ENCODE data around the gene KCNK2.
"Not testable (repeated sequence)": the region's sequence is repeated elsewhere in the genome, so short reads cannot be mapped to it uniquely, and the experiment has no call there.

KCNK2 gene

DNA sequence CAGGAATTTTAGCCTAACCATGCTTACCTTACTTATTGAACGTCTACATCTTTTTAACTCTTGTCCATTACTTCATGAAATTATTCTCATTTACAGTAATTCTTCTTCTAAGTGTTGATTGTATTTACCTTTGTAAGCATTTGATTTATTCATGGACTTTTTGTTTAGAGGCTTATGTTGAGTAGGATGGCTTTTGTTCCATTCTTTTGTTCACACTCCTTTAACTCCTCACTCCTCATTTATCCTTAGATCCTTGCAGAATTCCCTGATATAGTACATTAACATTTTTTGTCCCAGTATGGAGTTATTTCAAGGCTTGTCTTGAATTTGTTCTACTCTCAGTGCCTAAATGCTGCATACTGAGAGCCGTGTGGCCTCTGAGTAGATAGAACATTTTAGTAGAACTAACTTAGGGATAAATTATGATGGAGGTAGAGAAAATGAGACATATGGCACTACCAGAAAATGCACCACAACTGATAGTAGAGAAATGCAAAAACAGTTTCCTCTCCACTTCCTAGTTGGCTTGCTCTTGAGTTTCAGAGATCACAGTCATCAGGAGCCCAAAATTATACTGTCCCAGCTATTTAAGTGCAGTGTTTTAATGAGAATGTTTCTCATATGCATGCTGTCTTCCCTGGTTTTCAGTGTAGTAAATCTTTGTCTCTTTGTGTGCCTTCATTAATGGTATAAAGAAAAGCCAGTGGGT lies 69.5 kb downstream of the KCNK2 start:
- DNase-seq (ENCODE audit: low read depth in 2 of 2), result no peak

DNA sequence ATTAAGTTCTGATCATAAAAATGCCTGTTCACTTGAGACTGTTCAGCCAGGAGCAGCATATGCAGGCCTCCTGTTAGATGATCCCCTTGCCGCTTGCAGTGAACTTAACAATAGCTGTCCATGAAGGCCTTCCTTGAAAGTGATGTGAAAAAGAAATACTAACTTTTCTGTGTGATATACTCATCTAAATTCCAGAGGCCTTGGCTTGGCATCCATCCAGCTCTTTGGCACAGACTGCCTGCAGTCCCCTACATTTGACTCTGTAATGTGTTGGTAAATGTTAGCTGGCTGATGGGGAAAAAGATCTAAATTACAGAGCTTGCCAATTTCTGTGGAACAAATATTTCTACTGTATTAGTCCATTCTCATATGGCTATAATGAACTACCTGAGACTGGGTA lies 73.7 kb downstream of the KCNK2 start:
- DNase-seq (ENCODE audit: low read depth in 2 of 2), result no peak

DNA sequence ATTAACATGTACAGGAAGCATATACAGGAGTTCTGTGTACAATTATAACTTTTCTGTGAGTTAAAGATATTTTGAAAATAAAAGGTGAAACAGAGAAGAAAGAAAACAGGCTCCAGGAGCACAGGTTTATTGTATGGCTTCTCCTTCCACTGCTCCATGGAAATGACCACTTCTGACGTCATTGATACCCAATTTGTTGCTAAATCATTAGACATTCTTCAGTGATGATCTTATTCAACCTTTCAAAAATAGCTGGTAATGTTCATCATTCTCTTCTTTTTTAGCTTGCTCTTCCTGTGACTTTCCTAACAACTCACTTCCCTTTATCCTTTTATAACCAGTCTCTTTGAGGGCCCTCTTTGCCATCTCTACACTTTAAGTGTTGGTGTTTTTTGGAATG lies 77.8 kb downstream of the KCNK2 start:
- DNase-seq (ENCODE audit: low read depth in 2 of 2), result no peak

DNA sequence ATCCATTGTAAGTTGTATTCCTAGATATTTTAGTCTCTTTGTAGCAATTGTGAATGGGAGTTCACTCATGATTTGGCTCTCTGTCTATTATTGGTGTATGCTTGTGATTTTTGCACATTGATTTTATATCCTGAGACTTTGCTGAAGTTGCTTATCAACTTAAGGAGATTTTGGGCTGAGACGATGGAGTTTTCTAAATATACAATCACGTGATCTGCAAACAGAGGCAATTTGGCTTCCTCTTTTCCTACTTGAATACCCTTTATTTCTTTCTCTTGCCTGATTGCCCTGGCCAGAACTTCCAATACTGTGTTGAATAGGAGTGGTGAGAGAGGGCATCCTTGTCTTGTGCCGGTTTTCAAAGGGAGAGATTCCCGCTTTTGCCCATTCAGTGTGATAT lies 80.6 kb downstream of the KCNK2 start:
- DNase-seq (ENCODE audit: low read depth in 2 of 2), result not testable (repeated sequence)

DNA sequence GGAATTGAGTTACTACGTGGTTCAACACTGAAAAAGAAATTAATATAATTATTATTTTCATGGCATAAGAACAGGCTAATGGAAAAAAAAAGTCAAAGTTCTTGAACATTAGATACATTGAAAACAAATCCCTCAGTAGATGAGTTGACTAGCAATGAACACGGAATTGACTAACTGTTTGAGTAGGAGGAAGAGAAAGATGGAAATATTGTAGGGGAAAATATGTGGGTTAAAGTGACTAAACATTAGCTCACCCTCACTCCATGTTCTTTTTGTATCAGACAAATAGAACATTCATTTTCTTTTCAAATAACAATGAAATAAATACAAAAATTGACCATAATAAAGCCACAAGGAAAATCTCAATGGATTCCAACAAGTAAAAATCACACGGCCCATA lies 84.3 kb downstream of the KCNK2 start:
- DNase-seq (ENCODE audit: low read depth in 2 of 2), result no peak

DNA sequence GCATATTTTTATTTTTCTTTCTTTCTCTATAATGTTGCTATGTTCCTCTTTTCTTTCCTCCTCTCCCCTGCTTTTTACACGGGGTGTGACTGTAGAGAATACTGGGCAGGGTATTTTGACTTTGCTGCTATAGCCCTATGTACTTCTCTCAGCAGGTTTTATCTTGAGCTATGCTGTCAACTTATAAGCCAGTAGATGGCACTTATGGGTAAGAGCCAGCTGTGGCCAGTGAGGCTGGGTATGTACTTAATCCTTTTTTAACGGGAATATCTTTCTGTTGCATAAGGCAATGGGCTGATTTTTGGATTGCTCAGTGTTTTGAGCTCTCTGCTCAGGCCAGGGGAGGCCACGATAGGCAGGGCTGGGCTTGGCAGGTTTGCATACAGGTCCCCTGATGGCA lies 99.0 kb downstream of the KCNK2 start:
- no peak for DNase-seq (ENCODE audit: low read depth in 2 of 2)

DNA sequence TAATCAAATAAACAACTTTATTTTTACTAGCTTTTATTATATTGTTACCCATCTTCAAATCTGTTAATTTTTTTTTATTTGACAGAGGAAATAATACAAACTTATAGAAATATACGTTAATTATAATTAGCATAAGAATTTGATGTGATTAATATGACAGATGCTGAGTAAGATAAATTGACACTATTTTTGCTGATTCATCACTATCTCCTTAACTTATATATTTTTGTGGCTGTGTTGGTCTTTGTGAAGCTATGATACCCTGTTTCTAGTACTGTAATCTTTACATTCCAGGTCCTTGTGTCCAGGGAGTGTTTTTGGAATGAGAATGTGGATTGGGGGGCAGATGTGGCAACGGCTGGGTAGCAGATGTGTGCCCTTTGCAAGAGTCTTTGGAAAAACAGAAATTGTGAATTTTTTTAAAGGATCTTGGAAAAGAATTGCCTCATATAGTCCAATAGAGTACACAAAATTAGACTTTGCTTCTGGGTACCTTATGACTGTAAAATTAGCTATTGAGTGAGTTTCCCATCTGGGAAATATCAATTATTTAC lies 102.6 kb downstream of the KCNK2 start:
- DNase-seq (ENCODE audit: low read depth in 2 of 2), result no peak

DNA sequence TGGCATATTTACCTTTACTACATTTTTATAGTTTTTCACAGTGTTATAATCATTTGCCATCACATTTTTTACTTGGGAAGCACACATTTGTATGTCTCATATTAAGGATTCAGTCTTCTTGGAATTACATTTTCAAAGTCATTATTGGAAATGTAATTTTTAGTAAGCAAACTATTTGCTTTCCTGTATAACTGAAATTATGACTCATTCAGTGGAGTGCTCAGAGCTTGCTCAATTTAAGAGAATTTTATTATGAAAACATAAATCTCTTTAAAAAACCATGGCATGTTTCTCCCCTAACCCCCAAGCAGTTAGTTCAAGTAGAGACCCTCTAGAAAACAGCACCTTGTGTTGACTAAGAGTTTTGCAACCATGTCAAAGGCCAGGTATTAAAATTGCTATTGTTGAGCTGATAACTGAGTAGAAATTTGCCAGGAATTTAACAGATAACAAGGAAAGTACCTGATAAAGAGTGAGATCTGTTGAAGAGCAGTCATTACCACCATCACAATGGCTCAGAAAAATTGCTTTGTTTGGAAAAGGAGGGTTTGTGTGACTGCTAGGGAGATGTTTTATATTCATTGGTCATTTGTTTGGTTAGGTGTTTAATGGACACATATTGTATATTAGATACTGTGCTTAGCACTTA lies 105.9 kb downstream of the KCNK2 start:
- no peak for DNase-seq (ENCODE audit: low read depth in 2 of 2)

DNA sequence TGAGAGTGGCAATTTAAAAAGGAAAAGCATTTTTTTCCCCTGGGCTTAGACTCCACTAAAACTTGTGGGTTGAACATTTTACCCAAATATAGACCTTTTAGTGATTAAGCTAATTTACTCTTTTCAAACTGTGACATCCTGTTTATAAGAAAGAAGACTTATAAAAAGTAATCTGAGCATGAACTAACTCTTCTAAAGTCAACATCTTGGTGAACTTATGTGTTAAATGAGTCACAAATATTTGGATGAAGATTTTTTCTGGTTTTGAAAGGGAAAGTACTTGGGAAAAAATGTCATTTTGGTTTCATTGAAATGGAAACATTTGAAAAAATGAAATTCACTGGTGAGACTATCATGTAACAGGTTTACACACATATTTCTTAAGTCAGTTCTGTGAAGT lies 109.8 kb downstream of the KCNK2 start:
- no peak for DNase-seq (ENCODE audit: low read depth in 2 of 2)

DNA sequence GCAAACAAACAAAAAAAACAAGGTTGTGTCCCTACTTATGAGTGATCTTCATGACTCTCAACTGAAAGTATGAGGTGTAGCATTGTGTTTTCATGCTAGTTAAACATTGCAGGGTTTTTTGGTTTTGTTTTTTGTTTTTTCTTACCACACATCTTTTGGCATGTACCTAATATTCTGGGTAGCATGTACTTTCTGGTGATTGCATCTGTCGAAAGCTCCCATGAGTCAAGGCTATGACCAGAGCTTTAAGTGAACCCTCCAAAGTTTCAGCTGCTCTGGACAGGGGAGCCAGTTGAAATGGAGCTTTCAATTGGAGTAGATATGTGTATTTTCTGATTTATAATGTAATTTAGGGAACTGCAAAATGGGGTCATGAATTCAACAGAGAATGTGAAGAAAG lies 115.5 kb downstream of the KCNK2 start:
- no peak for DNase-seq (ENCODE audit: low read depth in 2 of 2)

DNA sequence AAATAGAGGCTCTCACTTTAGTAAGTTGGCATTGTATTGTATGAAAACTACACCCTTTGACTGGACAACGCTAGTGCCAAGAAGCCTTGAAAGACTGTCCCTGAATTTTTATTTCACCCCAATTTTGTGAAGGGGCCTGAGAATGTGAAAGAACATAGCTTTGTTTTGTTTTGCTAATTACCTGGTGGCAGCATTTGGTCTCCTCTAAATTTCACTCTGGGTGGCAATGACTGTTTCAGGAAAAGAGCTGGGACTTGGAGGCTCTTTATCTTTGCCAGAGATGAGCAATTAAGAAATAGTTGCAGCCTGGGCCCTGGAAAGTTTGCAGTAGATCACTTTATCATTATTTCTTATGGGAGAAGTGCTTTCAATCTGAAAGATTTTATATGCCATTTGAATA lies 117.6 kb downstream of the KCNK2 start:
- DNase-seq (ENCODE audit: low read depth in 2 of 2), result no peak

DNA sequence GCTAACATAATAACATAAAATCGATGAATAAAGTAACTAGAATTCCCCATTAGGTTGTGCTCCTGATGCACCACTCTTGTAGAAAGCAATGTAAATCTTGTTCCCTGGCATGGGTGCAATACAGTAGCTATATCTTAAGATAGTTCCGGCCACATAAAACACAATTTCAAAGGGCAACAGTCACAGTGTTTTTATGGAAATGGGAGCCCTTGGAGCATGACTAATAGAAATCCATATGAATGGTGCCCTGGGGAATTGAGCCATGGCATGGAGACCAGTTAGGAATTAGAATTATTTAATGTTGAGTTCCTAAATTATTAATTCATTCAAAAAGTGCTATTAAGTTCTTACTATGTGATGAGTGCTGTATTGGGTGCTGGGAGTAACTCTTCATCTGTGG lies 118.7 kb downstream of the KCNK2 start:
- DNase-seq (ENCODE audit: low read depth in 2 of 2), result no peak

DNA sequence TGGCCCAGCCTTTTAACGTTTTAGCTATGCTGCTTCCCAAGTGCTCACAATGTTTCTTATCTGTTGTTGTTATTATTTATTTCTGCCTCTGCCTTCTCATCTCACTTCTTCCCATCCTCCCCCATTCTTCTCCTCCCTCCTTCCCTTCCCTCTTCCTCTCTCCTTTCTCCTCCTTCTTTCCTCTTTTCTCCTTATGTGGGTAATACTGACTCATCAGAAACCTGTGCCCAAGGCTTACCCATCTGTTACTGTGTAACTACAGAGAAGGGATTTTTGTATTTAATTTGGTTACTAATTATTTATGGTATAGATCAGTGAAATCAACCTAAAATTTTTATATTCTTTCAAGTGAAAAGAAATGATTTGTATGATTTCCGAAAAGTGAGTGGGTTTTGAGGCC lies 120.3 kb downstream of the KCNK2 start:
- no peak for DNase-seq (ENCODE audit: low read depth in 2 of 2)

DNA sequence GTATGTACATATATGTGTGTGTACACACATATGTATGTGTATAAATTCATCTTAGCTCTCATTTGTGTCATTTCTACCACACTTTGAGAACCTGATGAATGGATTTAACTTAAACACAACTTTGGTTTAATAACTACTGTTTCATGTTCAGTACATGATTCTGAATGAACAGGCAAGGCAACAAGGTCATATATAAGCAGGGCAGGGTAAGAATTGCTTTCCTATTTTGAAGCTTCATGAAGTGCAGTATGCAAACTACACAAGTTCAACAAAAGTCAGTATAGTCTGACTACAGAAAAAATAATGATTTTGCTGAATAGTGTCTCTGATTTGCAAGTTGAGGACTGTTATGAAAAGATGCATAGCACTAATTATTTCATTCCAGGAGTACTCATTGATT lies 127.6 kb downstream of the KCNK2 start:
- no peak for DNase-seq (ENCODE audit: low read depth in 2 of 2)

DNA sequence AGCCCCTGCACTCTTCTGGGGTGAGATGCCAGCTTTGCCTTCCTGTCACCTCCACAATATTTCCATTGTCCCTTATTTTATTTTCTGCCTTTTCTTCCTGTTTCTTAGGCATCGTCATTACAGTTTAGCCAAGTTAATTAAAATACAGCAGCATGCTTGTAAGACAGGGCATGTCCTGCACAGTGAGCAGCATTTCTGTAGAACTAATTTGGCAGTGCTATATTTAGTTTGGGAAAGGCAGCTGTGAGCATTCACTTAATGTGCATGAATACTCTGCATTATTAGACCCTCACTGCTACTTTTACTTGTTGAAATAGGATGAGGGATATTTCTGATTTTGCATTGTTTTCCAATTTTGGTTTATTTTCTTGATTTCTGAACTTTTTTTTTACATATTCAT lies 133.3 kb downstream of the KCNK2 start:
- no peak for DNase-seq (ENCODE audit: low read depth in 2 of 2)

DNA sequence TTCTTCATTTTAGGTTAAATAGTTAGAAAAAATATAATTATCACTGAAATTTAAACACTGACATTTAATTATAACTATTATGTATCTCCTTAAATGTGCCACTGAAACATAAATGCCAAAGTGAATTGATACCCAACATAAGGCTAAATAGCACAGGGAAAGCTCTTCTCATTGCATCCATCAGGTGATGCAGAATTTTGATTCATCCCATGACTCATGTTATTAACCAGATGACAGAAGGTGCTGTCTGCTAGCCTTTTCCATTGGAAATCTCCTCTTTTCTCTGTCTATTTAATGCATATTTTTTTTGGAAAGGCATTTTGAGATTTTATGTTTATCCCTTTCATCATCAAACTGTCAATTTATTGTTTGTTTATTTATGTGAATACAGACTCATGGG lies 136.8 kb downstream of the KCNK2 start:
- no peak for DNase-seq (ENCODE audit: low read depth in 2 of 2)

DNA sequence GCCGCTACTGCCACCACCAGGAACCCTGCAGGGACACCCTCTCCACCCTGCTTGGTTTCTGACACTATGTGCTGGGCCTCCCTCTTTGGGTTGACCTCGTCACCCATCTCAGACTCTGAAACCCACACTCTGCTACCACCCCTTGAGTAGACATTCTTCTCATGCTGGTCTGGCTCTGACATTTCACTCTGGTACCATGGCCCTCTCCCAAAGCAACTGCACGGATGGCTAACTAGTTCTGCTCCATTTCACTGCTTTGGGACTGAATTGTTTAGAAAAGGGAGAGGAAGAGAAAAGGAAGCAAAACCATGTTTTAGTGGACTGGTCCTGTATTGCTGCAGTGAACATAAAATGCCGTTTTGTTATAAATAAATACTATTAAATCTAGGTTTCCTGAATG lies 137.8 kb downstream of the KCNK2 start:
- DNase-seq (ENCODE audit: low read depth in 2 of 2), result no peak

DNA sequence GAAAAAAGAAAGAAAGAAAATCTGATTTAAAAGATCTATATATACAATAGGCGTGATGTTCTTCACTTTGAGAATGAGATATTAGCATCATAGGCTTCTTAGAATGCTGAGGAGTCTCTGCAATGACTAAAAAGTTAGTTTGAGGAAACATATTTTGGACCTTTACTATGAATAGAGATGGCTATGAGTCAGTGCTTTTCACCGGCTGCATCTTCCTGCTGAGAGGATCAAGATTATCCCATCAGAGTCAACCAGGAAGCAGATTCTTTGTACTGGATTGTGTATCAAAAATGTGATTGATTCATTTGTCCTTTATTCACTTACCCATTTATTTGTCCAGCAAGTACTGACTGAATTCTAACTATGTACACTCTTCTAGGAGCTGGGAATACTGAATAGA lies 144.2 kb downstream of the KCNK2 start:
- no peak for DNase-seq (ENCODE audit: low read depth in 2 of 2)

DNA sequence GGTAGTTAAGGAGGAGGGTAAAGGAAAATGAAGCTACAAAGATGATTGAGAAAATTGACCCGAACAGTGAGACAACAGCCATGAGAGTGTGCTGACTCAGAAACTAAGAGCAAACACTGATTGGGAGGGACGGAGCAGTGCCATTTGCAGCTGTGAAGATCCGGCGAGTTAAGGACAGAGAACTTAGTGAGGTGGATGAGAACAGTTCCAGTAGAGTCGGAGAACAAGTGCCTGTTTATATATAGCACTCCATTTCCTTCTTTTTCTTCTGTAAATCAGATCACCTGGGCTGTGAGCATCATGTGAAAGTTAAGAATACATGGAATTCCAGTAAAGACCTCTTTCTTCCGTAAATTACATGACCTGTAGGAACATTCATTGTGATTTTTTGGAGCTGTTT lies 145.7 kb downstream of the KCNK2 start:
- no peak for DNase-seq (ENCODE audit: low read depth in 2 of 2)

DNA sequence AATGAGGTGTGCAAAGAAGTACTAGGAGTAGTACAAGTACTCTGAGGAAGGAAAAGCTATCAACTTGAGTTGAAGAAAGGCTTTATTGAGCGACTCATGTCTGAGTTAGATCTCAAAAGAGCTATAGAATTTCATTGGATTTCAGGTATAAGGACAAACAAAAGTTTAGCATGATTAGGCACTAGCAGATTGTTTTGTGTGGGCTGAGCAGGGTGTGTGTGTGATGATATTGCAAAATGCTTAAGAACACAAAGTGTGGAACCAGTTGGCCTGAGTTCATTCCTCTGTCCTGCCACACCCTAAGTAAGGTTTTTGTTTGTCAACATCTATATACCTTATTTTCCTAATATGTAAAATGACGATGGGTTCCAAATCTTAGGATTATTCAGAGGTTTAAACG lies 158.9 kb downstream of the KCNK2 start:
- DNase-seq (ENCODE audit: low read depth in 2 of 2), result no peak

DNA sequence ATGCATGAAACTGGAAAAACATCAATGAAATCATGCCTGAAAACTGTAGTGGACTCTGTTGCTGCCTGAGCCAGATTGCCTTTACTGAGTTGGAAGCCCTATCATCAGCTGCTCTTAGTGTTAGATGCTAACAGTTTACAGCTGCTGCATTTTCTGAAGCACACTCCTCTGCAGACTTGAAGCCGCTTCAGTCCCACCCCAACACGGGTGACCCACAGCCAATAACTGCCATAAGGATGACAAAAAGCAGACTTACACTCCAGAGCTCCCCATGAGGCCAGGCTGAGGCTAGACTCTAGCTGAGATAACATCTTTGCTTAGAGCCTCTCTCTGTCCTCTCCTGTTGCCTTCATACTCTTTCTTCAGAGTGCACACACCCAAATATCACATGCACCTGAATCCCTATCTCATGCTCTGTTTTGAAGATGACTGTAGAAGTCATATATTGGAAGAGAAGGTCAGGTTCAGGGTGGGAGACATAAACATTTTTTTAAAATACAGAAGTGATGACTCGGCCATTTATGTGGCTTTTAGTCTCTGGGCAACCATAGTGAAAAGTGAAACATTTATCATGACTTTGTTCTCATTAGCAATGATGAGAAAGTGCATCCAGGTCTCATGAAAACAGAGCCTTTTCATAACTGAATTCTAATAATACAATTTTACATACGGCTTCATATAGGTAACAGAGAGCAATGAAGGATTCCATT lies 161.0 kb downstream of the KCNK2 start:
- no peak for DNase-seq (ENCODE audit: low read depth in 2 of 2)

DNA sequence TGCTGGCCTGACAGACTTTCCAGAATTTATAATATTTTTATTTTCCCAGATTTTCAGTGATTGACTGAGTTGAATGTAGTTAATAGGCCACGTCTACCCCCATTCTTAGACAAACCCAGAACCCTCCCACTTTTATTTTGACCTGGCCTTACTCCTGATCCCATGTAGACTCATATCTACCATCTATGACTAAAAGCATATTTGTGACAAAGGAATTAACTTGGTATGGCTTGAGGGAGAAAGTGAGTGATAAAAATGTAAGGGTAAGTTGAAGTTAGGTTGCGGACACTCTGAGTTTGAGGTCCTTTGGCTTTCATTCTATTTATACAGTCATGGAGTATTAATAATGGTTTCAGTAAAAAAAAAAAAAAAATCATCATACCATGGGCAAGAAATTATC lies 168.4 kb downstream of the KCNK2 start:
- no peak for DNase-seq (ENCODE audit: low read depth in 2 of 2)

DNA sequence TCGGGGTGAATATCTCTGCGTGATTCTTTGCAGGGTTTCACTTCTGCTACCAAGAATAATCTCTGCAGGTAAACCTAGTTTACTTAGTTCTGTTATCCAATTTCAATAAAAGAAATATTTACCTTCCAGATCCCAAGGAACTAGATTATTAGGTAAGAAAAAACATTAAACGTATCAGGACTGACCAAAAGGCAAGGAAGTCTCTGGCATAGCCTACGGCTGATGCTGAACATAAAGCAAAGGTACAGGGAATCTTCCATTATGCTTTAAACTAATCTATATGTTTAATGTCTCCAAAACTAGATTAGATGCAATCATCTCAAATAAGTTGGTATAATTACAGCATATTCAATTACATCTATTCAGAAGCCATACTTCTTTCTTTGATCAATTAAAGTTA lies 168.9 kb downstream of the KCNK2 start:
- no peak for DNase-seq (ENCODE audit: low read depth in 2 of 2)
